SK-N-SH (cell line): ENCODE measurements around the gene NIPAL3. TPM values are rescaled to one million over a fixed set of nuclear protein-coding genes. Genes with fewer than 3 reads are reported as not detected.

Source experiments
- CTCF ChIA-PET: fragments of 300-600, 350-600 bp; formaldehyde crosslinking; extraction: SDS; loops from one replicate; lab custom pipeline; 2021; lab: Yijun Ruan, JAX
- POLR2A ChIA-PET: fragments of 350-600 bp; sonication (Branson Sonifier 250); formaldehyde crosslinking; extraction: SDS; loops from one replicate; lab custom pipeline; 2020; ENCODE audit warnings: antibody characterized with exemption, inconsistent platforms; lab: Yijun Ruan, JAX
- DNase-seq: peaks from one replicate; pipeline ENCODE4 v3.0.0; 2012
- H2AFZ ChIP-seq: fragments of 200-600 bp; sonication (generic); 2 replicates; pipeline ENCODE4 v1.8.1; 2016; ENCODE audit warnings: antibody characterized with exemption, mild to moderate bottlenecking, low read depth
- H3F3A ChIP-seq: fragments of 200-600 bp; sonication (generic); replicated peaks from 2 replicates; pipeline ENCODE3; 2016; ENCODE audit warnings: antibody characterized with exemption, mild to moderate bottlenecking; ENCODE audit not compliant: insufficient read depth
- H3K27ac ChIP-seq, 2 experiments: fragments of 200-500 bp in 1 of 2; fragments of 200-600 bp in 1 of 2; sonication (Bioruptor generic) in 1 of 2; sonication (generic), shearing (Covaris generic) in 1 of 2; 2 replicates each; pipeline versions ENCODE4 v1.5.1 to v1.6.1; 2014 to 2016; ENCODE audit warnings: low read depth in 2 of 2, inconsistent platforms in 1 of 2, low read length in 1 of 2, mild to moderate bottlenecking in 1 of 2, mixed read lengths in 1 of 2
- H3K27me3 ChIP-seq: fragments of 200-600 bp; sonication (generic), shearing (Covaris generic); 2 replicates; pipeline ENCODE4 v1.6.1; 2016; ENCODE audit warnings: mixed run types; ENCODE audit not compliant: insufficient read depth
- H3K36me3 ChIP-seq, 2 experiments: fragments of 200-500 bp in 1 of 2; fragments of 200-600 bp in 1 of 2; sonication (Bioruptor generic) in 1 of 2; sonication (generic) in 1 of 2; replicated peaks in 1 of 2; 2 replicates each; pipeline versions ENCODE3 to v1.5.1; 2014 to 2016; ENCODE audit warnings: low read length in 1 of 2, mild to moderate bottlenecking in 1 of 2; ENCODE audit not compliant: insufficient read depth in 2 of 2, control insufficient read depth in 1 of 2
- H3K4me1 ChIP-seq, 2 experiments: fragments of 200-500 bp in 1 of 2; fragments of 200-600 bp in 1 of 2; sonication (Bioruptor generic) in 1 of 2; sonication (generic), shearing (Covaris generic) in 1 of 2; 2 replicates each; pipeline versions ENCODE4 v1.5.1 to v1.6.1; 2014 to 2016; ENCODE audit warnings: low read depth in 1 of 2, low read length in 1 of 2, mixed run types in 1 of 2; ENCODE audit not compliant: insufficient read depth in 2 of 2, control insufficient read depth in 1 of 2
- H3K4me2 ChIP-seq: fragments of 200-600 bp; sonication (generic), shearing (Covaris generic); 2 replicates; pipeline ENCODE4 v1.6.1; 2017; ENCODE audit warnings: mixed run types
- H3K4me3 ChIP-seq, 2 experiments: fragments of 200-500 bp in 1 of 2; fragments of 200-600 bp in 1 of 2; sonication (Bioruptor generic) in 1 of 2; sonication (generic), shearing (Covaris generic) in 1 of 2; 2 replicates each; pipeline versions ENCODE4 v1.5.1 to v1.8.1; 2014 to 2016; ENCODE audit warnings: low read depth in 2 of 2, inconsistent platforms in 1 of 2, low read length in 1 of 2, mild to moderate bottlenecking in 1 of 2, mixed read lengths in 1 of 2, moderate library complexity in 1 of 2
- H3K79me2 ChIP-seq: fragments of 200-600 bp; sonication (generic); 2 replicates; pipeline ENCODE4 v1.8.1; 2017; ENCODE audit warnings: mild to moderate bottlenecking; ENCODE audit not compliant: insufficient read depth
- H3K9ac ChIP-seq: fragments of 200-600 bp; sonication (generic); 2 replicates; pipeline ENCODE4 v1.6.1; 2017; ENCODE audit warnings: mixed run types
- H3K9me2 ChIP-seq: fragments of 200-600 bp; sonication (generic); 2 replicates; pipeline ENCODE4 v1.6.1; 2017; ENCODE audit warnings: mixed run types
- H3K9me3 ChIP-seq: fragments of 200-600 bp; sonication (generic); 2 replicates; pipeline ENCODE4 v1.6.1; 2017; ENCODE audit warnings: mixed run types, mild to moderate bottlenecking, moderate library complexity
- H4K20me1 ChIP-seq: fragments of 200-600 bp; sonication (generic); 2 replicates; pipeline ENCODE4 v1.6.1; 2017; ENCODE audit warnings: mild to moderate bottlenecking, mixed run types; ENCODE audit not compliant: insufficient read depth
- EZH2phosphoT487 ChIP-seq: fragments of 200-600 bp; sonication (generic); IDR thresholded peaks from 2 replicates; pipeline ENCODE4 v1.6.1; 2017; ENCODE audit warnings: low read depth, mixed run types, mild to moderate bottlenecking, antibody characterized with exemption, moderate library complexity, borderline replicate concordance
- FOSL2 ChIP-seq: IDR thresholded peaks from 2 replicates; pipeline ENCODE4 v1.4.0; 2012; ENCODE audit warnings: low read depth, mild to moderate bottlenecking, moderate library complexity, borderline replicate concordance
- FOXJ3 ChIP-seq: sonication (generic); formaldehyde crosslinking; IDR thresholded peaks from 2 replicates; pipeline ENCODE4 v1.5.1; 2020; ENCODE audit warnings: mild to moderate bottlenecking, missing genetic modification reagents
- FOXM1 ChIP-seq: IDR thresholded peaks from 2 replicates; pipeline ENCODE4 v1.4.0; 2012; ENCODE audit warnings: low read depth, mild to moderate bottlenecking
- GATA2 ChIP-seq: sonication (generic); formaldehyde crosslinking; IDR thresholded peaks from 2 replicates; pipeline ENCODE4 v1.5.0; 2020; ENCODE audit warnings: mild to moderate bottlenecking, missing genetic modification reagents
- MXI1 ChIP-seq: IDR thresholded peaks from 2 replicates; pipeline ENCODE4 v1.6.1; 2012; ENCODE audit warnings: mild to moderate bottlenecking, low read depth, low read length, improper control_type of control experiment
- NRF1 ChIP-seq: IDR thresholded peaks from 2 replicates; pipeline ENCODE4 v1.6.1; 2012; ENCODE audit warnings: low read depth, mild to moderate bottlenecking, low read length
- POLR2AphosphoS5 ChIP-seq: IDR thresholded peaks from 2 replicates; pipeline ENCODE4 v1.6.1; 2012; ENCODE audit warnings: low read depth, low read length
- RAD21 ChIP-seq: IDR thresholded peaks from 2 replicates; pipeline ENCODE4 v1.6.1; 2012; ENCODE audit warnings: mild to moderate bottlenecking, low read length
- RFX5 ChIP-seq: IDR thresholded peaks from 2 replicates; pipeline ENCODE4 v1.6.1; 2012; ENCODE audit warnings: mild to moderate bottlenecking, improper control_type of control experiment, low read length
- SIN3A ChIP-seq: IDR thresholded peaks from 2 replicates; pipeline ENCODE4 v1.6.1; 2012; ENCODE audit warnings: low read depth, mild to moderate bottlenecking, low read length, moderate library complexity, borderline replicate concordance
- SMC3 ChIP-seq: IDR thresholded peaks from 2 replicates; pipeline ENCODE4 v1.6.1; 2012; ENCODE audit warnings: low read depth, low read length, improper control_type of control experiment
- TCF12 ChIP-seq: IDR thresholded peaks from 2 replicates; pipeline ENCODE4 v1.4.0; 2012
- YY1 ChIP-seq: IDR thresholded peaks from 2 replicates; pipeline ENCODE4 v1.4.0; 2012; ENCODE audit warnings: low read depth, mild to moderate bottlenecking
- WGBS: methylation state at CpG from one replicate; pipeline ENCODE4 v1.1.6; 2017; ENCODE audit warnings: low lambda C conversion rate; 5-methylcytosine and 5-hydroxymethylcytosine counted together
- polyA plus RNA-seq, 3 experiments: library from polyadenylated mRNA; depleted of rRNA; stranded (reverse); fragments of >200 nt; gene quantifications; 2 replicates each; pipeline ENCODE4 v1.2.3, GENCODE V29; 2012
- TF ChIP-seq, protein P1 (sequence below): fragments of 200-600 bp; sonication (generic); IDR thresholded peaks from 2 replicates; pipeline ENCODE4 v1.6.1; 2017; ENCODE audit warnings: antibody characterized with exemption, mild to moderate bottlenecking, moderate library complexity
- TF ChIP-seq, protein P2 (sequence below): IDR thresholded peaks from 2 replicates; pipeline ENCODE4 v1.4.0; 2012; ENCODE audit warnings: low read depth
- TF ChIP-seq, protein P3 (sequence below): IDR thresholded peaks from 2 replicates; pipeline ENCODE4 v1.4.0; 2012; ENCODE audit warnings: low read depth, borderline replicate concordance

NIPAL3 gene
- polyA plus RNA-seq, 1 of the 3 experiments (the other 2 are of a cell fraction): 20.3 TPM

DNA sequence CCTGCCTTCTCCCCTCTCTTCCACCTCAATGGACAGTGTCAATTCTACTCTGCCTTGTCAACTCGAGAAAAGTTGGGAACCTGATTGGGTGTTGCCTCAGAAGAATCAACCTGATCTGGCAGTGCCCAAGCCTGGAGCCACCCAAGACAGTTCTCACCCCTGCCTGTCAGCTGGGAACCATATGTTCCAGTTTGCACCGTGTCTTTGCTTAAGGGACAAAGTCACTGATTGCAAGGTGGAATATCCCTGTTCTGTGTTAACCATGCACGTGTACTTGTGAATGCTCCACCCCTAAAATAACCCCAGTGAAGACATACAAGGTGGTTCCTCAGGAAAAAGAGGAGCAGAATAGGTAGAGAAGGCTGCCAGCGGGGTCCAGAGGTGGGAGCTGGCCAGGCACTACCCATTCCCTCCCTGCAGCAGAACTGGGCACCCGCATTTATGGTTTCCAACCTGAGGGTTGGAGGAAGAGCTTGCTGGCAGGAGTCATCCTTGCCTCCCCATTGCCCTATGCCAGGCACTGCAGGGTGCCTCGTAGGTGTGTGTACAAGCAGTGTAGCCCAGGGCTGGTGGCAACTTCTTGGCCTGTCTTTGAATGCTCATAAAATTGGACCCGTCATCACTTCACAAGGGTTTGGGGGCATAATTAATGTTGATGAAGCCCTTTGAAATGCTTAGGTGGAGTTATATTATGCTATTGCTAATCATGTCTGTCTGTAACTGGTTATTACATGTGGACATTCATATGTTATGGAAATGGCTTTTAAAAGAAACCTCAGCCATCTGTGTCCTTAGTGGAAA lies 11.3 kb downstream of the NIPAL3 start:
- Histone ChIP-seq H3K4me1 (no peaks in the 10 kb centered on the region; a peak in 1 of 4 replicates), H3K36me3 (no peaks in the 10 kb centered on the region), H4K20me1 (no peaks in the 10 kb centered on the region), H3K4me3 (no peak overlapping the region), H3K9me3 (no peaks in the 10 kb centered on the region), H2AFZ (no peak overlapping the region), H3K79me2 (no peaks in the 10 kb centered on the region), H3F3A (no peaks in the 10 kb centered on the region), H3K27ac (no peak overlapping the region), H3K9ac (no peak overlapping the region), H3K4me2 (no peak overlapping the region), H3K9me2 (no peaks in the 10 kb centered on the region), H3K27me3 (no peaks in the 10 kb centered on the region)
- no peak for DNase-seq
- ChIA-PET CTCF (interaction anchor here (1.3 to 3.5 kb wide), 3 partner anchors 10 to 228 kb away, joined by 3 to 20 read pairs (median 4); partner anchors contain the start of genes NIPAL3 and STPG1), POLR2A (no interaction called here)
- 73% methylated on average over 6 of the region's 7 CpGs for WGBS
- TF ChIP-seq FOXM1 (no peak), RAD21 (no peak), NRF1 (no peak), GATA2 (no peak), MXI1 (no peak), FOXJ3 (CRISPR knock-in tag) (no peak), EZH2phosphoT487 (no peak), SIN3A (no peak), SMC3 (no peak), POLR2AphosphoS5 (no peak), RFX5 (no peak), YY1 (no peak), FOSL2 (no peak), TCF12 (no peak)
- TF ChIP-seq, protein P1, sequence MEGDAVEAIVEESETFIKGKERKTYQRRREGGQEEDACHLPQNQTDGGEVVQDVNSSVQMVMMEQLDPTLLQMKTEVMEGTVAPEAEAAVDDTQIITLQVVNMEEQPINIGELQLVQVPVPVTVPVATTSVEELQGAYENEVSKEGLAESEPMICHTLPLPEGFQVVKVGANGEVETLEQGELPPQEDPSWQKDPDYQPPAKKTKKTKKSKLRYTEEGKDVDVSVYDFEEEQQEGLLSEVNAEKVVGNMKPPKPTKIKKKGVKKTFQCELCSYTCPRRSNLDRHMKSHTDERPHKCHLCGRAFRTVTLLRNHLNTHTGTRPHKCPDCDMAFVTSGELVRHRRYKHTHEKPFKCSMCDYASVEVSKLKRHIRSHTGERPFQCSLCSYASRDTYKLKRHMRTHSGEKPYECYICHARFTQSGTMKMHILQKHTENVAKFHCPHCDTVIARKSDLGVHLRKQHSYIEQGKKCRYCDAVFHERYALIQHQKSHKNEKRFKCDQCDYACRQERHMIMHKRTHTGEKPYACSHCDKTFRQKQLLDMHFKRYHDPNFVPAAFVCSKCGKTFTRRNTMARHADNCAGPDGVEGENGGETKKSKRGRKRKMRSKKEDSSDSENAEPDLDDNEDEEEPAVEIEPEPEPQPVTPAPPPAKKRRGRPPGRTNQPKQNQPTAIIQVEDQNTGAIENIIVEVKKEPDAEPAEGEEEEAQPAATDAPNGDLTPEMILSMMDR: no peak
- TF ChIP-seq, protein P2, sequence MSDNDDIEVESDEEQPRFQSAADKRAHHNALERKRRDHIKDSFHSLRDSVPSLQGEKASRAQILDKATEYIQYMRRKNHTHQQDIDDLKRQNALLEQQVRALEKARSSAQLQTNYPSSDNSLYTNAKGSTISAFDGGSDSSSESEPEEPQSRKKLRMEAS: no peak
- TF ChIP-seq, protein P3, sequence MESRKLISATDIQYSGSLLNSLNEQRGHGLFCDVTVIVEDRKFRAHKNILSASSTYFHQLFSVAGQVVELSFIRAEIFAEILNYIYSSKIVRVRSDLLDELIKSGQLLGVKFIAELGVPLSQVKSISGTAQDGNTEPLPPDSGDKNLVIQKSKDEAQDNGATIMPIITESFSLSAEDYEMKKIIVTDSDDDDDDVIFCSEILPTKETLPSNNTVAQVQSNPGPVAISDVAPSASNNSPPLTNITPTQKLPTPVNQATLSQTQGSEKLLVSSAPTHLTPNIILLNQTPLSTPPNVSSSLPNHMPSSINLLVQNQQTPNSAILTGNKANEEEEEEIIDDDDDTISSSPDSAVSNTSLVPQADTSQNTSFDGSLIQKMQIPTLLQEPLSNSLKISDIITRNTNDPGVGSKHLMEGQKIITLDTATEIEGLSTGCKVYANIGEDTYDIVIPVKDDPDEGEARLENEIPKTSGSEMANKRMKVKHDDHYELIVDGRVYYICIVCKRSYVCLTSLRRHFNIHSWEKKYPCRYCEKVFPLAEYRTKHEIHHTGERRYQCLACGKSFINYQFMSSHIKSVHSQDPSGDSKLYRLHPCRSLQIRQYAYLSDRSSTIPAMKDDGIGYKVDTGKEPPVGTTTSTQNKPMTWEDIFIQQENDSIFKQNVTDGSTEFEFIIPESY: no peak
